ENCODE measurements around the gene WDR82.
A peak's percentile ranks its signal among the peaks of the same experiment; 100 is the strongest.

The WDR82 gene

GRCh38 chr3:52308308-52308707 is 29.9 kb upstream of the WDR82 start:
- DNase-seq (ENCODE audit: low spot score) = no peak

GRCh38 chr3:52306978-52307377 is 28.5 kb upstream of the WDR82 start:
- no peak for DNase-seq (ENCODE audit: low spot score)

GRCh38 chr3:52305926-52306325 is 27.5 kb upstream of the WDR82 start:
- DNase-seq (ENCODE audit: low spot score) = no peak

GRCh38 chr3:52303811-52304210 is 25.4 kb upstream of the WDR82 start:
- DNase-seq (ENCODE audit: low spot score) = no peak

- no peak for DNase-seq (ENCODE audit: low spot score)
Measured at GRCh38 chr3:52302426-52303145, 24.1 kb upstream of the WDR82 start.

- DNase-seq (ENCODE audit: low spot score) = no peak
Measured at GRCh38 chr3:52299879-52300611, 21.6 kb upstream of the WDR82 start.

- no peak for DNase-seq (ENCODE audit: low spot score)
Measured at GRCh38 chr3:52299247-52299878, 20.9 kb upstream of the WDR82 start.

GRCh38 chr3:52298149-52299098 is 20.0 kb upstream of the WDR82 start:
- DNase-seq (ENCODE audit: low spot score) = no peak

- DNase-seq (ENCODE audit: low spot score) = no peak
Measured at GRCh38 chr3:52297242-52298148, 19.0 kb upstream of the WDR82 start.

GRCh38 chr3:52295671-52296208 is 17.3 kb upstream of the WDR82 start:
- no peak for DNase-seq (ENCODE audit: low spot score)

GRCh38 chr3:52294320-52295150 is 16.1 kb upstream of the WDR82 start:
- DNase-seq (ENCODE audit: low spot score) = no peak

GRCh38 chr3:52293491-52294319 is 15.3 kb upstream of the WDR82 start:
- no peak for DNase-seq (ENCODE audit: low spot score)

GRCh38 chr3:52292247-52293065 is 14.0 kb upstream of the WDR82 start:
- DNase-seq (ENCODE audit: low spot score) = no peak

GRCh38 chr3:52291508-52292181 is 13.2 kb upstream of the WDR82 start:
- DNase-seq (ENCODE audit: low spot score) = peak; percentile 48

GRCh38 chr3:52290596-52291507 is 12.4 kb upstream of the WDR82 start:
- DNase-seq (ENCODE audit: low spot score) = no peak
